HEK293 (cell line): ENCODE results near the gene CHRNA9.

Experiments used
- GLIS2 ChIP-seq: fragments of 450-650 bp; formaldehyde crosslinking; IDR thresholded peaks from 2 replicates; pipeline ENCODE4 v1.5.1; 2016; ENCODE audit warnings: missing biosample characterization, missing genetic modification characterization
- KLF1 ChIP-seq: fragments of 450-650 bp; formaldehyde crosslinking; IDR thresholded peaks from 2 replicates; pipeline ENCODE4 v1.5.1; 2016; ENCODE audit warnings: missing biosample characterization, missing genetic modification characterization
- PRDM1 ChIP-seq: fragments of 450-650 bp; formaldehyde crosslinking; IDR thresholded peaks from 2 replicates; pipeline ENCODE4; 2016; ENCODE audit warnings: missing biosample characterization, missing genetic modification characterization
- REPIN1 ChIP-seq: fragments of 450-650 bp; formaldehyde crosslinking; IDR thresholded peaks from 2 replicates; pipeline ENCODE4 v1.5.1; 2017; ENCODE audit warnings: missing biosample characterization, missing genetic modification characterization, low read depth
- SCRT2 ChIP-seq: fragments of 450-650 bp; formaldehyde crosslinking; IDR thresholded peaks from 2 replicates; pipeline ENCODE4 v1.5.1; 2016; ENCODE audit warnings: missing biosample characterization, missing genetic modification characterization
- SP3 ChIP-seq: fragments of 450-650 bp; formaldehyde crosslinking; IDR thresholded peaks from 2 replicates; pipeline ENCODE4 v1.5.1; 2016; ENCODE audit warnings: missing biosample characterization, missing genetic modification characterization
- ZBTB44 ChIP-seq: fragments of 450-650 bp; IDR thresholded peaks from 2 replicates; pipeline ENCODE4 v1.5.1; 2018; ENCODE audit warnings: missing biosample characterization, mild to moderate bottlenecking, missing genetic modification characterization
- ZFHX2 ChIP-seq: fragments of 450-650 bp; formaldehyde crosslinking; conservative IDR thresholded peaks from 2 replicates; pipeline ENCODE4 v1.5.1; 2016; ENCODE audit warnings: missing biosample characterization, missing genetic modification characterization
- ZNF10 ChIP-seq: fragments of 450-650 bp; formaldehyde crosslinking; IDR thresholded peaks from 2 replicates; pipeline ENCODE4 v1.5.1; 2017; ENCODE audit warnings: missing biosample characterization, missing genetic modification characterization
- ZNF114 ChIP-seq: fragments of 450-650 bp; formaldehyde crosslinking; IDR thresholded peaks from 2 replicates; pipeline ENCODE4 v1.5.0; 2017; ENCODE audit warnings: missing biosample characterization, missing genetic modification characterization
- ZNF132 ChIP-seq: fragments of 450-650 bp; formaldehyde crosslinking; IDR thresholded peaks from 2 replicates; pipeline ENCODE4 v1.5.1; 2017; ENCODE audit warnings: missing biosample characterization, missing genetic modification characterization, borderline replicate concordance
- ZNF175 ChIP-seq: fragments of 450-650 bp; formaldehyde crosslinking; IDR thresholded peaks from 2 replicates; pipeline ENCODE4 v1.5.1; 2016; ENCODE audit warnings: missing biosample characterization, missing genetic modification characterization
- ZNF23 ChIP-seq: fragments of 450-650 bp; formaldehyde crosslinking; IDR thresholded peaks from 2 replicates; pipeline ENCODE4 v1.5.1; 2016; ENCODE audit warnings: missing biosample characterization, missing genetic modification characterization, borderline replicate concordance
- ZNF248 ChIP-seq: fragments of 450-650 bp; formaldehyde crosslinking; IDR thresholded peaks from 2 replicates; pipeline ENCODE4 v1.5.1; 2017; ENCODE audit warnings: missing biosample characterization, missing genetic modification characterization
- ZNF280C ChIP-seq: fragments of 450-650 bp; formaldehyde crosslinking; IDR thresholded peaks from 2 replicates; pipeline ENCODE4 v1.5.1; 2016; ENCODE audit warnings: missing biosample characterization, missing genetic modification characterization
- ZNF280D ChIP-seq: fragments of 450-650 bp; formaldehyde crosslinking; IDR thresholded peaks from 2 replicates; pipeline ENCODE4 v1.5.1; 2016; ENCODE audit warnings: missing biosample characterization, missing genetic modification characterization
- ZNF335 ChIP-seq: fragments of 450-650 bp; formaldehyde crosslinking; conservative IDR thresholded peaks from 2 replicates; pipeline ENCODE4 v1.5.1; 2016; ENCODE audit warnings: missing biosample characterization, missing genetic modification characterization
- ZNF350 ChIP-seq: fragments of 450-650 bp; formaldehyde crosslinking; IDR thresholded peaks from 2 replicates; pipeline ENCODE4 v1.5.0; 2017; ENCODE audit warnings: missing biosample characterization, mild to moderate bottlenecking, missing genetic modification characterization
- ZNF366 ChIP-seq: fragments of 450-650 bp; formaldehyde crosslinking; conservative IDR thresholded peaks from 2 replicates; pipeline ENCODE4 v1.5.1; 2016; ENCODE audit warnings: missing biosample characterization, missing genetic modification characterization
- ZNF473 ChIP-seq: fragments of 450-650 bp; formaldehyde crosslinking; IDR thresholded peaks from 2 replicates; pipeline ENCODE4 v1.5.1; 2017; ENCODE audit warnings: missing biosample characterization, missing genetic modification characterization
- ZNF501 ChIP-seq: fragments of 450-650 bp; formaldehyde crosslinking; IDR thresholded peaks from 2 replicates; pipeline ENCODE4 v1.5.1; 2016; ENCODE audit warnings: missing biosample characterization, missing genetic modification characterization
- ZNF558 ChIP-seq: fragments of 450-650 bp; formaldehyde crosslinking; IDR thresholded peaks from 2 replicates; pipeline ENCODE4 v1.5.1; 2016; ENCODE audit warnings: missing biosample characterization, missing genetic modification characterization
- ZNF654 ChIP-seq: fragments of 450-650 bp; formaldehyde crosslinking; IDR thresholded peaks from 2 replicates; pipeline ENCODE4 v1.5.1; 2016; ENCODE audit warnings: low read depth, missing biosample characterization, missing genetic modification characterization
- ZNF664 ChIP-seq: fragments of 450-650 bp; formaldehyde crosslinking; IDR thresholded peaks from 2 replicates; pipeline ENCODE4 v1.5.1; 2016; ENCODE audit warnings: missing biosample characterization, missing genetic modification characterization
- ZNF837 ChIP-seq: fragments of 450-650 bp; formaldehyde crosslinking; IDR thresholded peaks from 2 replicates; pipeline ENCODE4 v1.5.1; 2016; ENCODE audit warnings: missing biosample characterization, missing genetic modification characterization
- TF ChIP-seq, protein P1 (sequence below): fragments of 450-650 bp; formaldehyde crosslinking; IDR thresholded peaks from 2 replicates; pipeline ENCODE4 v1.5.1; 2016; ENCODE audit warnings: missing biosample characterization, missing genetic modification characterization, borderline replicate concordance
- TF ChIP-seq, protein P2 (sequence below): fragments of 450-650 bp; formaldehyde crosslinking; IDR thresholded peaks from 2 replicates; pipeline ENCODE4 v1.5.1; 2017; ENCODE audit warnings: missing biosample characterization, missing genetic modification characterization

CHRNA9 gene

DNA sequence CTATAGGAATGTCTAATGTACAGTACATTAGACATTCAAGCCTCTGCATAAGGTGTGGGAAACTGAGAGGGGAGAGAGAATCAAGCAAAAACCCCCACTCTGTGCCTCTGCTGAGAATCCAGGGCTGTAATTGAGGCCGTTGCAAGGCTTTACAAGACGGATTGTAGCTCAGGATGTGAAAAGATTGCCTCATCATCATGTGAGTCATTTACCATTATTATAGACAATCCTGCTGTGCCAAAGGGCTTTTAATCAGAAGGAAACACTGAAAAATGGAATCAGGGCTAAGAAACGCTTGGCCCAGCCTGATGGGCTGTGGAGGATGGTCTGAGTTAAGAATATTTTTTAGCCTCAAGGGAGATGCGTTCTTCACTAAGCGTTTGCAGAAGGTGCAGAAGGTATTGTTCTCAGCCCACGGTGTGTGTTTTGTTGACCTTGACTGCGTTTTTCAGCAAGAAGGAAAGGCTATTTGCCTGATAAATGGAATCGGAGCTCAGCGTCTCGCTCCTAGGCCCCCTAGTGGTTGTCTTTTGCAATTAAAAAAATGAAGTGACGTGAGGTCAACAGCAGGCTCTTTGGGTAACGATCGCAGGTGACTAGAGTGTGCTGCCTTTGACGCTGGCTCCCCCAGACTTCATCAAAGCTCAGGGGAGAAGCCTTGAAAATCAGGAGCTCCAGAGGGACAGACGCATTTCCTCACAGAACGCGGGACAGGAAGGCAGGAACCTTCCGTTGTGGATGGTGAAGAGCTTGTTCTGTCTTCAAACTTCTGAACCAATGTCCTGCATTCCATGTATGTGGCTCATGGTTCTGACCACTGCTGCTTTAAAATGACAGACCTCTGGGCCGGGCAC is 18.1 kb upstream of the CHRNA9 start (continued):
- no peak for TF ChIP-seq ZNF280C (tag by site-specific recombination)
- TF ChIP-seq ZNF335 (tag by site-specific recombination): peak; percentile 71
- TF ChIP-seq GLIS2: no peak
- TF ChIP-seq ZBTB44 (tag by site-specific recombination): no peak
- no peak for TF ChIP-seq ZNF248 (tag by site-specific recombination)
- TF ChIP-seq ZNF558 (tag by site-specific recombination): 0 out of 2 replicates have a peak, but pooled peaks have one; percentile 55
- TF ChIP-seq ZNF175 (tag by site-specific recombination): no peak
- no peak for TF ChIP-seq ZNF23 (tag by site-specific recombination)
- TF ChIP-seq SCRT2 (tag by site-specific recombination): no peak
- TF ChIP-seq KLF1 (tag by site-specific recombination): no peak
- TF ChIP-seq ZNF664 (tag by site-specific recombination): no peak
- TF ChIP-seq ZFHX2: 0 out of 2 replicates have a peak, but pooled peaks have one; percentile 19
- peak; percentile 47 for TF ChIP-seq ZNF654
- no peak for TF ChIP-seq ZNF114 (tag by site-specific recombination)
- TF ChIP-seq REPIN1: no peak
- TF ChIP-seq SP3 (tag by site-specific recombination): no peak
- no peak for TF ChIP-seq ZNF837 (tag by site-specific recombination)
- TF ChIP-seq ZNF350 (tag by site-specific recombination): no peak
- peak; percentile 83 for TF ChIP-seq ZNF366
- 0 out of 2 replicates have a peak, but pooled peaks have one; percentile 40 for TF ChIP-seq ZNF10
- TF ChIP-seq PRDM1 (tag by site-specific recombination): no peak
- no peak for TF ChIP-seq ZNF280D (tag by site-specific recombination)
- TF ChIP-seq, protein P1, sequence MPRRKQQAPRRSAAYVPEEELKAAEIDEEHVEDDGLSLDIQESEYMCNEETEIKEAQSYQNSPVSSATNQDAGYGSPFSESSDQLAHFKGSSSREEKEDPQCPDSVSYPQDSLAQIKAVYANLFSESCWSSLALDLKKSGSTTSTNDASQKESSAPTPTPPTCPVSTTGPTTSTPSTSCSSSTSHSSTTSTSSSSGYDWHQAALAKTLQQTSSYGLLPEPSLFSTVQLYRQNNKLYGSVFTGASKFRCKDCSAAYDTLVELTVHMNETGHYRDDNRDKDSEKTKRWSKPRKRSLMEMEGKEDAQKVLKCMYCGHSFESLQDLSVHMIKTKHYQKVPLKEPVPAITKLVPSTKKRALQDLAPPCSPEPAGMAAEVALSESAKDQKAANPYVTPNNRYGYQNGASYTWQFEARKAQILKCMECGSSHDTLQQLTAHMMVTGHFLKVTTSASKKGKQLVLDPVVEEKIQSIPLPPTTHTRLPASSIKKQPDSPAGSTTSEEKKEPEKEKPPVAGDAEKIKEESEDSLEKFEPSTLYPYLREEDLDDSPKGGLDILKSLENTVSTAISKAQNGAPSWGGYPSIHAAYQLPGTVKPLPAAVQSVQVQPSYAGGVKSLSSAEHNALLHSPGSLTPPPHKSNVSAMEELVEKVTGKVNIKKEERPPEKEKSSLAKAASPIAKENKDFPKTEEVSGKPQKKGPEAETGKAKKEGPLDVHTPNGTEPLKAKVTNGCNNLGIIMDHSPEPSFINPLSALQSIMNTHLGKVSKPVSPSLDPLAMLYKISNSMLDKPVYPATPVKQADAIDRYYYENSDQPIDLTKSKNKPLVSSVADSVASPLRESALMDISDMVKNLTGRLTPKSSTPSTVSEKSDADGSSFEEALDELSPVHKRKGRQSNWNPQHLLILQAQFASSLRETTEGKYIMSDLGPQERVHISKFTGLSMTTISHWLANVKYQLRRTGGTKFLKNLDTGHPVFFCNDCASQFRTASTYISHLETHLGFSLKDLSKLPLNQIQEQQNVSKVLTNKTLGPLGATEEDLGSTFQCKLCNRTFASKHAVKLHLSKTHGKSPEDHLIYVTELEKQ (tag by site-specific recombination): 0 out of 2 replicates have a peak, but pooled peaks have one; percentile 5
- no peak for TF ChIP-seq ZNF473 (tag by site-specific recombination)
- no peak for TF ChIP-seq ZNF132 (tag by site-specific recombination)
- TF ChIP-seq ZNF501 (tag by site-specific recombination): no peak
- TF ChIP-seq, protein P2, sequence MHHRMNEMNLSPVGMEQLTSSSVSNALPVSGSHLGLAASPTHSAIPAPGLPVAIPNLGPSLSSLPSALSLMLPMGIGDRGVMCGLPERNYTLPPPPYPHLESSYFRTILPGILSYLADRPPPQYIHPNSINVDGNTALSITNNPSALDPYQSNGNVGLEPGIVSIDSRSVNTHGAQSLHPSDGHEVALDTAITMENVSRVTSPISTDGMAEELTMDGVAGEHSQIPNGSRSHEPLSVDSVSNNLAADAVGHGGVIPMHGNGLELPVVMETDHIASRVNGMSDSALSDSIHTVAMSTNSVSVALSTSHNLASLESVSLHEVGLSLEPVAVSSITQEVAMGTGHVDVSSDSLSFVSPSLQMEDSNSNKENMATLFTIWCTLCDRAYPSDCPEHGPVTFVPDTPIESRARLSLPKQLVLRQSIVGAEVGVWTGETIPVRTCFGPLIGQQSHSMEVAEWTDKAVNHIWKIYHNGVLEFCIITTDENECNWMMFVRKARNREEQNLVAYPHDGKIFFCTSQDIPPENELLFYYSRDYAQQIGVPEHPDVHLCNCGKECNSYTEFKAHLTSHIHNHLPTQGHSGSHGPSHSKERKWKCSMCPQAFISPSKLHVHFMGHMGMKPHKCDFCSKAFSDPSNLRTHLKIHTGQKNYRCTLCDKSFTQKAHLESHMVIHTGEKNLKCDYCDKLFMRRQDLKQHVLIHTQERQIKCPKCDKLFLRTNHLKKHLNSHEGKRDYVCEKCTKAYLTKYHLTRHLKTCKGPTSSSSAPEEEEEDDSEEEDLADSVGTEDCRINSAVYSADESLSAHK (tag by site-specific recombination): peak; percentile 24; the same call in 1 of the 2 replicates
